A673 (cell line): ENCODE data around the gene TCP11L2. TPM values are rescaled to one million over a fixed set of nuclear protein-coding genes. Genes with fewer than 3 reads are reported as not detected.

Source experiments
- BruUV-seq: library from RNA; stranded (reverse); fragments of 400-500 nt; replicated peaks from 2 replicates; lab custom pipeline; 2021; lab: Mats Ljungman, UMichigan
- CTCF ChIA-PET: fragments of 300-600 bp; sonication (Branson Sonifier 250); formaldehyde crosslinking; loops from one replicate; lab custom pipeline; 2022; ENCODE audit warnings: antibody characterized with exemption; lab: Charles Lee
- POLR2A ChIA-PET: fragments of 300-600 bp; sonication (Branson Sonifier 250); formaldehyde crosslinking; loops from one replicate; lab custom pipeline; 2022; ENCODE audit warnings: antibody characterized with exemption; ENCODE audit not compliant: low non-redundant PET; lab: Charles Lee
- DNase-seq: peaks from one replicate; pipeline ENCODE4 v3.0.0-alpha.2; 2015; ENCODE audit warnings: low spot score
- H3K27ac ChIP-seq: fragments of 200-600 bp; sonication (generic); 2 replicates; pipeline ENCODE4 v1.5.1; 2016; ENCODE audit warnings: mixed run types, low read depth, mild to moderate bottlenecking, mixed read lengths, antibody characterized with exemption, low read length; ENCODE audit not compliant: poor library complexity, severe bottlenecking
- H3K27me3 ChIP-seq: fragments of 200-600 bp; sonication (generic); replicated peaks from 2 replicates; pipeline ENCODE4 v1.6.1; 2017; ENCODE audit warnings: mixed run types, low read depth, mild to moderate bottlenecking, mixed read lengths, antibody characterized with exemption, low read length; ENCODE audit not compliant: insufficient read depth, poor library complexity
- H3K36me3 ChIP-seq: fragments of 200-600 bp; sonication (generic); 2 replicates; pipeline ENCODE4 v1.6.1; 2016; ENCODE audit warnings: mixed run types, mild to moderate bottlenecking, mixed read lengths, antibody characterized with exemption, low read length; ENCODE audit not compliant: insufficient read depth, poor library complexity, severe bottlenecking
- H3K4me1 ChIP-seq: fragments of 200-600 bp; sonication (generic); 2 replicates; pipeline ENCODE4 v1.6.1; 2017; ENCODE audit warnings: mixed run types, mild to moderate bottlenecking, mixed read lengths, antibody characterized with exemption, low read length; ENCODE audit not compliant: insufficient read depth, poor library complexity, severe bottlenecking
- H3K4me3 ChIP-seq: fragments of 200-600 bp; sonication (generic); 2 replicates; pipeline ENCODE4 v1.5.1; 2016; ENCODE audit warnings: low read depth, mixed run types, mild to moderate bottlenecking, mixed read lengths, low read length; ENCODE audit not compliant: poor library complexity, severe bottlenecking
- H3K9me3 ChIP-seq: fragments of 200-600 bp; sonication (generic); 2 replicates; pipeline ENCODE4 v1.6.1; 2016; ENCODE audit warnings: mixed run types, low read depth, mild to moderate bottlenecking, mixed read lengths, antibody characterized with exemption, low read length; ENCODE audit not compliant: poor library complexity, severe bottlenecking
- EZH2 ChIP-seq: fragments of 200-600 bp; sonication (generic); IDR thresholded peaks from 2 replicates; pipeline ENCODE4 v1.6.1; 2017; ENCODE audit warnings: borderline replicate concordance, low read depth, mild to moderate bottlenecking, mixed read lengths, antibody characterized with exemption, low read length; ENCODE audit not compliant: poor library complexity, severe bottlenecking
- intact Hi-C: fragments of 100-400 bp; cut with micrococcal nuclease; formaldehyde crosslinking; loops from one replicate; pipeline ENCODE4 v1.10.0; 2022; ENCODE audit not compliant: unreplicated experiment
- total RNA-seq: library from RNA; stranded (reverse); gene quantifications from 2 replicates; pipeline ENCODE4 v1.2.3, GENCODE V29; 2021
- TF ChIP-seq, protein P1 (sequence below): fragments of 300-800, 200-600 bp; sonication (generic); conservative IDR thresholded peaks from 2 replicates; pipeline ENCODE4 v1.5.1; 2017; ENCODE audit warnings: low read depth, mild to moderate bottlenecking, antibody characterized with exemption, low read length, moderate library complexity, mixed read lengths

The TCP11L2 gene
- total RNA-seq, 1 experiment from 2014 or later = 0.39 TPM

- Histone ChIP-seq H3K9me3 (no peaks in the 10 kb centered on the region), H3K4me1 (peaks cover 5% of the 10 kb centered on the region), H3K36me3 (no peaks in the 10 kb centered on the region), H3K4me3 (peak overlapping the region; percentile 85), H3K27me3 (no peaks in the 10 kb centered on the region), H3K27ac (no peak overlapping the region)
- no peak for TF ChIP-seq EZH2
- TF ChIP-seq, protein P1, sequence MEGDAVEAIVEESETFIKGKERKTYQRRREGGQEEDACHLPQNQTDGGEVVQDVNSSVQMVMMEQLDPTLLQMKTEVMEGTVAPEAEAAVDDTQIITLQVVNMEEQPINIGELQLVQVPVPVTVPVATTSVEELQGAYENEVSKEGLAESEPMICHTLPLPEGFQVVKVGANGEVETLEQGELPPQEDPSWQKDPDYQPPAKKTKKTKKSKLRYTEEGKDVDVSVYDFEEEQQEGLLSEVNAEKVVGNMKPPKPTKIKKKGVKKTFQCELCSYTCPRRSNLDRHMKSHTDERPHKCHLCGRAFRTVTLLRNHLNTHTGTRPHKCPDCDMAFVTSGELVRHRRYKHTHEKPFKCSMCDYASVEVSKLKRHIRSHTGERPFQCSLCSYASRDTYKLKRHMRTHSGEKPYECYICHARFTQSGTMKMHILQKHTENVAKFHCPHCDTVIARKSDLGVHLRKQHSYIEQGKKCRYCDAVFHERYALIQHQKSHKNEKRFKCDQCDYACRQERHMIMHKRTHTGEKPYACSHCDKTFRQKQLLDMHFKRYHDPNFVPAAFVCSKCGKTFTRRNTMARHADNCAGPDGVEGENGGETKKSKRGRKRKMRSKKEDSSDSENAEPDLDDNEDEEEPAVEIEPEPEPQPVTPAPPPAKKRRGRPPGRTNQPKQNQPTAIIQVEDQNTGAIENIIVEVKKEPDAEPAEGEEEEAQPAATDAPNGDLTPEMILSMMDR = no peak
- peak; percentile 42 for DNase-seq
- POLR2A ChIA-PET = no interaction called here
- no TSS peak for BruUV-seq
- intact Hi-C loops = no loop called here
- CTCF ChIA-PET = no interaction called here
Observed at GRCh38 chr12:106303202-106303820, 778 bp downstream of the TCP11L2 start.

- no peak overlapping the region for H3K4me3 ChIP-seq
- H3K27me3 ChIP-seq = no peaks in the 10 kb centered on the region
- no peaks in the 10 kb centered on the region for H3K36me3 ChIP-seq
- TF ChIP-seq EZH2 = no peak
- TF ChIP-seq, protein P1 = no peak
- ChIA-PET POLR2A (no interaction called here), CTCF (no interaction called here)
- BruUV-seq = no TSS peak
- H3K9me3 ChIP-seq = no peaks in the 10 kb centered on the region
- H3K4me1 ChIP-seq = peaks cover 5% of the 10 kb centered on the region
- no peak for DNase-seq
- no peak overlapping the region for H3K27ac ChIP-seq
- intact Hi-C loops = no loop called here
Observed at GRCh38 chr12:106304001-106304421, 1.5 kb downstream of the TCP11L2 start.

- Histone ChIP-seq H3K4me1 (peaks cover 5% of the 10 kb centered on the region), H3K27ac (no peak overlapping the region), H3K9me3 (no peaks in the 10 kb centered on the region), H3K27me3 (no peaks in the 10 kb centered on the region), H3K4me3 (no peak overlapping the region), H3K36me3 (no peaks in the 10 kb centered on the region)
- POLR2A ChIA-PET = no interaction called here
- DNase-seq = no peak
- CTCF ChIA-PET = no interaction called here
- TF ChIP-seq, protein P1 = no peak
- TF ChIP-seq EZH2 = no peak
- no TSS peak for BruUV-seq
- intact Hi-C loops = no loop called here
Observed at GRCh38 chr12:106304797-106305196, 2.3 kb downstream of the TCP11L2 start.
